ENCODE results near the gene GPR137B. TPM values are rescaled to one million over a fixed set of nuclear protein-coding genes. Genes with fewer than 3 reads are reported as not detected.

GPR137B gene
- total RNA-seq, 4 donors from 2014 or later = 6.0 to 16.2 (median 11.5) TPM

DNA sequence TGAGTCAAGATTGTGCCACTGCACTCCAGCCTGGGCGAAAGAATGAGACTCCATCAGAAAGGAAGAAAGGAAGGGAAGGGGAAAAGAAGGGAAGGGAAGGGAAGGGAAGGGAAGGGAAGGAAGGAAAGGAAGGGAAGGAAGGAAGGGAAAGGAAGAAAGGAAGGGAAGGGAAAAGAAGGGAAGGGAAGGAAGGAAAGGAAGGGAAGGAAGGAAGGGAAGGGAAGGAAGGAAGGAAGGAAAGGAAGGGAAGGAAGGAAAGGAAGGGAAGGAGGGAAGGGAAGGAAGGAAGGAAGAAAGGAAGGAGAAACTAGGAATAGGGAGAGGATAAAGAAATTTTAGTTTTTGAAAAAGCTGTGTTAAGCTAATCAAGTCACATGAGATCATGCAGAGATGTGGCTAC lies 44.1 kb upstream of the GPR137B start:
- TF ChIP-seq EP300 (IDR thresholded peaks at IDR 0.05; ENCODE audit: low read depth) (no peak), POLR2A (IDR thresholded peaks at IDR 0.05) (no peak), POLR2AphosphoS5 (IDR thresholded peaks at IDR 0.05) (no peak), CTCF (IDR thresholded peaks at IDR 0.05) (no peak)
- DNase-seq = no peak
- no peaks in the 10 kb centered on the region for H3K4me1 ChIP-seq
- intact Hi-C loops (cut with DNase I; ENCODE audit: low total_unique reads) (loop anchor here (2.0 kb wide), 1 partner anchor 507 kb away; the partner anchor contains the start of gene HEATR1), in situ Hi-C loops (cut with MboI; ENCODE audit: low pct_ligation_motif_present in 1 of 4, low pct_unique_long_range_greater_than_20kb in 1 of 4, low sequenced_read_pairs in 3 of 4) (no loop called here)
- H3K27me3 ChIP-seq = no peaks in the 10 kb centered on the region
- H3K9me3 ChIP-seq = peaks cover 0 to 3% of the 10 kb centered on the region in 2 donors
- WGBS, 2 donors (ENCODE audit: low coverage in 1 of 2) = 97% methylated on average over 1 of the region's 1 CpG; no CpG with 5 or more reads in 1 of the 2 donors
- no peak overlapping the region for H3K27ac ChIP-seq
- no peaks in the 10 kb centered on the region for H3K36me3 ChIP-seq
- H3K4me3 ChIP-seq = no peak overlapping the region

DNA sequence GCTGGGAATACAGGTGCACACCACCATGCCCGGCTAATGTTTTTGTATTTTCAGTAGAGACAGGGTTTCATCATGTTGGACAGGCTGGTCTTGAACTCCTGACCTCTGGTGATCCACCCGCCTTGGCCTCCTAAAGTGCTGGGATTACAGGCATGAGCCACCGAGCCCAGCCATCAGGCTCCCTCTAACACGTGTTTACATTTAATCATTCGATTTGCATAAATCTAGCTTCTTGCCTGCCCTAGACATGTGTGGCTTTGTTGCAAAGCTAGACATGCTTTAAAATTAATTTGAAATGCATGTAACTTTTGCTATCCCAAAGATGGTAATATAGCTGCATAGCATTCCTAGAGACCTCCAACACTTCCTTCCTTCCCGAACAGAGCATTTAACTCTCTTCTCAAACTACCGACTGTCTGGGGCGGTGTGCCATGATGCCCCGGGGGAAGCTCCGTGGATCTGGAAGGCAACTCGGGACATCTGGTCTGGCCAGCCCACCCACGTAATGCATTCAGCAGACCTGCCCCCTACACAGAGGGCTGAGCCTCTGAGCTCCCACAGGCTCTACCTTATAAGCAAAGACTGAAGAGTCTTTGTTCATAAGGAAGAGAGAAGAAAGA lies 42.9 kb upstream of the GPR137B start:
- intact Hi-C loops (cut with DNase I; ENCODE audit: low total_unique reads) = loop anchor here (2.0 kb wide), 1 partner anchor 505 kb away; the partner anchor contains the start of gene HEATR1
- H3K27me3 ChIP-seq = no peaks in the 10 kb centered on the region
- peaks cover 0 to 3% of the 10 kb centered on the region in 2 donors for H3K9me3 ChIP-seq
- 67 to 78% methylated on average over 5 to 12 of the region's 12 CpGs for WGBS, 2 donors (ENCODE audit: low coverage in 1 of 2)
- no peak overlapping the region for H3K4me3 ChIP-seq
- H3K36me3 ChIP-seq = no peaks in the 10 kb centered on the region
- TF ChIP-seq CTCF (IDR thresholded peaks at IDR 0.05) = no peak
- TF ChIP-seq EP300 (IDR thresholded peaks at IDR 0.05; ENCODE audit: low read depth) = no peak
- TF ChIP-seq POLR2AphosphoS5 (IDR thresholded peaks at IDR 0.05) = no peak
- TF ChIP-seq POLR2A (IDR thresholded peaks at IDR 0.05) = no peak
- no peak for DNase-seq
- no peaks in the 10 kb centered on the region for H3K4me1 ChIP-seq
- no peak overlapping the region for H3K27ac ChIP-seq
- in situ Hi-C loops (cut with MboI; ENCODE audit: low pct_ligation_motif_present in 1 of 4, low pct_unique_long_range_greater_than_20kb in 1 of 4, low sequenced_read_pairs in 3 of 4) = no loop called here

DNA sequence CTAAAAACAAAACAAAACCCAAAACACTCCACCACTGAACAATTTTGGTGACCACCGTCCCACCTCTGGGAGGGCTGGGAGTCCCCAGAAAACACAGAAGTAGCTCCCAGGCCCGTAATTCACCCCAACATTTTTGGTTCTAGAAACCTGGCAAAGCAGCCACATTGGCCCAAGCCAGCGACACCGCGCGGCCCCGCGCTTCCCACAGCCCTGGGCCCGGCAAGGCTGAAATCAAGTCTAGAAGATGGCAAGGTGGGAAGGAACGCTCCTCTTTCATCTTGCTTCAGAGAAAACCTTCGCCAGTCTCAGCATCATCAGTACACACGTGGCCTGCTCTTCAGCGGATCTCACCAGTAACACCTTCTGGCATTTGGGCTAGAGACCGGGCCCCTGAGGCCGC lies 41.5 kb upstream of the GPR137B start:
- in situ Hi-C loops (cut with MboI; ENCODE audit: low pct_ligation_motif_present in 1 of 4, low pct_unique_long_range_greater_than_20kb in 1 of 4, low sequenced_read_pairs in 3 of 4) = loop anchor here in 3 of 4 donors (5.0 to 25.0 kb wide), 4 partner anchors 212 to 1462 kb away; no protein-coding TSS in a partner anchor
- Histone ChIP-seq H3K9me3 (peaks cover 0 to 3% of the 10 kb centered on the region in 2 donors), H3K4me1 (no peaks in the 10 kb centered on the region), H3K36me3 (no peaks in the 10 kb centered on the region), H3K27ac (no peak overlapping the region), H3K27me3 (no peaks in the 10 kb centered on the region), H3K4me3 (no peak overlapping the region)
- WGBS, 2 donors (ENCODE audit: low coverage in 1 of 2) = 95 to 100% methylated on average over 2 to 15 of the region's 15 CpGs
- intact Hi-C loops (cut with DNase I; ENCODE audit: low total_unique reads) = no loop called here
- DNase-seq = no peak
- no peak for TF ChIP-seq POLR2AphosphoS5 (IDR thresholded peaks at IDR 0.05)
- TF ChIP-seq EP300 (IDR thresholded peaks at IDR 0.05; ENCODE audit: low read depth) = no peak
- no peak for TF ChIP-seq POLR2A (IDR thresholded peaks at IDR 0.05)
- TF ChIP-seq CTCF (IDR thresholded peaks at IDR 0.05) = no peak

GRCh38 chr1:236101233-236102200 lies 40.8 kb upstream of the GPR137B start:
- intact Hi-C loops (cut with DNase I; ENCODE audit: low total_unique reads) = no loop called here

More at GRCh38 chr1:236101233-236102200, 40.8 kb upstream of the GPR137B start:
- TF ChIP-seq POLR2A (IDR thresholded peaks at IDR 0.05) (no peak), EP300 (IDR thresholded peaks at IDR 0.05; ENCODE audit: low read depth) (no peak), CTCF (IDR thresholded peaks at IDR 0.05) (no peak), POLR2AphosphoS5 (IDR thresholded peaks at IDR 0.05) (no peak)
- no peaks in the 10 kb centered on the region for H3K4me1 ChIP-seq
- H3K4me3 ChIP-seq = no peak overlapping the region
- H3K9me3 ChIP-seq = peaks cover 0 to 3% of the 10 kb centered on the region in 2 donors
- H3K27me3 ChIP-seq = no peaks in the 10 kb centered on the region
- no peak for DNase-seq
- no peaks in the 10 kb centered on the region for H3K36me3 ChIP-seq
- H3K27ac ChIP-seq = no peak overlapping the region
- 82 to 87% methylated on average over 9 to 10 of the region's 10 CpGs for WGBS, 2 donors (ENCODE audit: low coverage in 1 of 2)
- in situ Hi-C loops (cut with MboI; ENCODE audit: low pct_ligation_motif_present in 1 of 4, low pct_unique_long_range_greater_than_20kb in 1 of 4, low sequenced_read_pairs in 3 of 4) = loop anchor here in 3 of 4 donors (5.0 to 25.0 kb wide), 4 partner anchors 211 to 1461 kb away; no protein-coding TSS in a partner anchor

All from transverse colon (tissue), 4 donors.